ENCODE results near the gene RAPSN.

GRCh38 chr11:47407746-47408590, 41.0 kb downstream of the RAPSN start, which contains the start of gene SLC39A13:
- TF ChIP-seq, protein P1, sequence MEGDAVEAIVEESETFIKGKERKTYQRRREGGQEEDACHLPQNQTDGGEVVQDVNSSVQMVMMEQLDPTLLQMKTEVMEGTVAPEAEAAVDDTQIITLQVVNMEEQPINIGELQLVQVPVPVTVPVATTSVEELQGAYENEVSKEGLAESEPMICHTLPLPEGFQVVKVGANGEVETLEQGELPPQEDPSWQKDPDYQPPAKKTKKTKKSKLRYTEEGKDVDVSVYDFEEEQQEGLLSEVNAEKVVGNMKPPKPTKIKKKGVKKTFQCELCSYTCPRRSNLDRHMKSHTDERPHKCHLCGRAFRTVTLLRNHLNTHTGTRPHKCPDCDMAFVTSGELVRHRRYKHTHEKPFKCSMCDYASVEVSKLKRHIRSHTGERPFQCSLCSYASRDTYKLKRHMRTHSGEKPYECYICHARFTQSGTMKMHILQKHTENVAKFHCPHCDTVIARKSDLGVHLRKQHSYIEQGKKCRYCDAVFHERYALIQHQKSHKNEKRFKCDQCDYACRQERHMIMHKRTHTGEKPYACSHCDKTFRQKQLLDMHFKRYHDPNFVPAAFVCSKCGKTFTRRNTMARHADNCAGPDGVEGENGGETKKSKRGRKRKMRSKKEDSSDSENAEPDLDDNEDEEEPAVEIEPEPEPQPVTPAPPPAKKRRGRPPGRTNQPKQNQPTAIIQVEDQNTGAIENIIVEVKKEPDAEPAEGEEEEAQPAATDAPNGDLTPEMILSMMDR (IDR thresholded peaks at IDR 0.05), result peak; percentile 80 to 100 (median 98)
- TF ChIP-seq EP300 (IDR thresholded peaks at IDR 0.05), result peak in 1 of 4 donors; percentile 61
- peak in 3 of 4 donors; percentile 68 to 97 (median 73) for TF ChIP-seq POLR2A (IDR thresholded peaks at IDR 0.05)

Measured in upper lobe of left lung (tissue), 4 donors.